NT2/D1 (cell line): Measurements from ENCODE around the gene RTN4RL1.

Experiments used
- YY1 ChIP-seq: IDR thresholded peaks from 2 replicates; pipeline ENCODE4 v1.6.1; 2011; ENCODE audit not compliant: insufficient read length, insufficient read depth
- ZNF274 ChIP-seq: IDR thresholded peaks from 2 replicates; pipeline ENCODE4 v1.6.1; 2011; ENCODE audit warnings: mild to moderate bottlenecking, low read depth, low read length

DNA sequence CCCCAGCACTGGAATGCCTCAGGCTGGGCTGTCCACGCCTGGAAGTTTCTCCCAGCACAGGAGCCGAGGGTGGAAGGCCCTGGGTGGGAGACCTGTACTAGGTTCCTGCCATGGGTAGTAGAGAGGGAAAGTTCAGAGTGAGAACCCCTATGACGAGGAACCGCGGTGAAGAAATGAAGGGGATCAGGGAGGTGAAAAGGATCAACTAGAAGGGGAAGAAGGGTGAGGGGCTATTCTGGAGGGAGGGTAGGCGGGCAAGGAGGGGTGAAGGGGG lies 35.2 kb upstream of the RTN4RL1 start:
- no peak for TF ChIP-seq YY1
- TF ChIP-seq ZNF274 = no peak
